Activated CD8-positive, alpha-beta memory T cell treated with anti-CD3 and anti-CD28 coated beads for 24 hours (primary cell): Measurements from ENCODE around the gene SELE.

Experiments
- DNase-seq: peaks from one replicate; pipeline ENCODE4 v3.0.0-alpha.2; 2020

SELE gene

GRCh38 chr1:169680377-169681019 is 53.4 kb downstream of the SELE start:
- DNase-seq = no peak

- no peak for DNase-seq
These were observed 54.2 kb downstream of the SELE start for GRCh38 chr1:169679692-169680091.

DNA sequence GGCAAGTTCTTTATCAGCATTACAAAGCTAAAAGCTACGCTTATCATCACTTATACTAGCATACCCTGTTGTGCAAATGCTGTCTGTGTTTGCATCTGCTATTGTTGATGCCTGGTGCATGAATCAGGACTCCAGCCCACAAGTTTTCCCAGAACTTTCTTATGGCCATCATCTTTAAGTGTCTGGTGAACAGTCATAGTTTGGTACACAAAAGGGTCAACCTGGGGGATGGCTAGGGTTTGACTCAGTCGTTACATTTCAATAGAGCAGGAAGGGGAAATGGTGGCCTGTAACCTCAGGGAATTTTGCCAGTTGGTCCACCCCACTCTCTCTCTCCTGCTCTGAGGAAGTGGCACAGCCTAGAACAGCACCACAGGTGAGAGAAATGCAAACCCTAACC is 57.9 kb downstream of the SELE start:
- DNase-seq = no peak
